Measurements from ENCODE around the gene NFS1. TPM values are rescaled to one million over a fixed set of nuclear protein-coding genes. Genes with fewer than 3 reads are reported as not detected.
A peak's percentile ranks its signal among the peaks of the same experiment; 100 is the strongest.

NFS1 gene
- total RNA-seq, 4 donors from 2014 or later = 16.8 to 40.0 (median 31.4) TPM

DNA sequence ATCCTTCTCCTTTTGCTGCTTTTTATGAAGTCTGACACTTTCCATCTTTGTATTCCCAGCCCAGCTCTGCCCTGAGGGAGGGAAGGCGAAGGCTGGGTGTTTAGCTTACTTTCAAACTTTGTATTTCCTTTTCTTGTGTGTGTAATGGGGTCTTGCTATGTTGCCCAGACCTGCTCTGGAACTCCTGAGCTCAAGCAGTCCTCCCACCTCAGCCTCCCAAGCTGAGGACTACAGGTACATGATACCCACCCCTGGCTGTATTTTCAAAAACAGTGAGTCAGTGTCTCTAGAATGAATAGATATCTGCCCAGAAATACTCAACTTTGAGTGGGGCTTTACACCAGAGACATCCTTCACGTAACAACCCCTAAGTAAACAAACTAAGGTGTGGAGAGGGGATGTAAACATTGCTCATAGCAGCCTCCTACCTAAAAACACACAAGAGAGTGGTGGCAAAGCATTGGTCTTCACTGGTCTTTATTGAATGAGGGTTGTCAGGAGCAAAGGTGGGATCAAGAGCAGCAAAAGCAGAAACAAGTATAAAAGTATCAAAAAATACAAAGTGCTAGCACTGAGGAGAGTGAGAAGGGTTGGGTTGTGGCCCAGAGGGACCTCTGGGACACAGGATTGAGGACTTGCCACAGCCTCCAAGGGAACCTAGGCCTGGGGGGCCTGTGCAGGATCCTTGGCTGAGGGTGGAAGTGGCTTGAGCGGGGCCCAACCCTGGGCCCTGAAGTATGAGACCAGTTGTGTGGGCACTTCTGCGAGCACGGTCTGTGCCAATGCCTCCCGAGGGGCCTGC, 73.4 kb downstream of the NFS1 start:
- H3K4me1 ChIP-seq = no peaks in the 10 kb centered on the region
- H3K4me3 ChIP-seq = no peak overlapping the region
- no peaks in the 10 kb centered on the region for H3K27me3 ChIP-seq
- no peak overlapping the region for H3K27ac ChIP-seq
- H3K36me3 ChIP-seq = peaks cover 0 to 78% of the 10 kb centered on the region in 2 donors
- H3K9me3 ChIP-seq = no peaks in the 10 kb centered on the region
- WGBS, 2 donors (ENCODE audit: low coverage in 1 of 2) = 92 to 100% methylated on average over 1 to 4 of the region's 6 CpGs
- ATAC-seq = no peak
- TF ChIP-seq POLR2AphosphoS5 (IDR thresholded peaks at IDR 0.05) (no peak), POLR2A (IDR thresholded peaks at IDR 0.05) (no peak), EP300 (IDR thresholded peaks at IDR 0.05) (no peak)
- TF ChIP-seq, protein P1, sequence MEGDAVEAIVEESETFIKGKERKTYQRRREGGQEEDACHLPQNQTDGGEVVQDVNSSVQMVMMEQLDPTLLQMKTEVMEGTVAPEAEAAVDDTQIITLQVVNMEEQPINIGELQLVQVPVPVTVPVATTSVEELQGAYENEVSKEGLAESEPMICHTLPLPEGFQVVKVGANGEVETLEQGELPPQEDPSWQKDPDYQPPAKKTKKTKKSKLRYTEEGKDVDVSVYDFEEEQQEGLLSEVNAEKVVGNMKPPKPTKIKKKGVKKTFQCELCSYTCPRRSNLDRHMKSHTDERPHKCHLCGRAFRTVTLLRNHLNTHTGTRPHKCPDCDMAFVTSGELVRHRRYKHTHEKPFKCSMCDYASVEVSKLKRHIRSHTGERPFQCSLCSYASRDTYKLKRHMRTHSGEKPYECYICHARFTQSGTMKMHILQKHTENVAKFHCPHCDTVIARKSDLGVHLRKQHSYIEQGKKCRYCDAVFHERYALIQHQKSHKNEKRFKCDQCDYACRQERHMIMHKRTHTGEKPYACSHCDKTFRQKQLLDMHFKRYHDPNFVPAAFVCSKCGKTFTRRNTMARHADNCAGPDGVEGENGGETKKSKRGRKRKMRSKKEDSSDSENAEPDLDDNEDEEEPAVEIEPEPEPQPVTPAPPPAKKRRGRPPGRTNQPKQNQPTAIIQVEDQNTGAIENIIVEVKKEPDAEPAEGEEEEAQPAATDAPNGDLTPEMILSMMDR (IDR thresholded peaks at IDR 0.05) = no peak

DNA sequence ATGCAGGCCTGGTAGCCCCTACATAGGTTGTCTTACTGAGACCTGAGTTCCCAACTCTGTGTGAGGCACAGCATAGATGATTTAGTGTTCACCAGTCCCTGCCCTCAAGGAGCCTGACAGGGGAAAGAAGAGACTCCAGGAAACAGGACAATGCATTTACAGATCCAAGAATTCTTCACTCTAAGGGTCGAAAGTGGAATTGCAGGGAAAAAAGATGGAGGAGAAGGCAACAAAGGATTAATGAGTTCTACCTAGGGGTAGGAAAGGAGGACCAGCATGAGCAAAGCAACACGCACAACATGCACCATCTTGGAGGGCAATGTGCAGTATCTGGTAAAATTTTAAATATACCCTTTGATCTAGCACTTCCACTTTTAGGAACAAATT, 77.6 kb downstream of the NFS1 start:
- H3K4me1 ChIP-seq = peaks cover 0 to 35% (median 22%) of the 10 kb centered on the region in 3 donors
- peaks cover 0 to 37% of the 10 kb centered on the region in 2 donors for H3K36me3 ChIP-seq
- WGBS, 2 donors (ENCODE audit: low coverage in 1 of 2) = 74 to 96% methylated on average over 2 of the region's 2 CpGs
- H3K4me3 ChIP-seq = no peak overlapping the region
- no peak overlapping the region for H3K27ac ChIP-seq
- H3K27me3 ChIP-seq = no peaks in the 10 kb centered on the region
- H3K9me3 ChIP-seq = no peaks in the 10 kb centered on the region
- TF ChIP-seq, protein P1 (IDR thresholded peaks at IDR 0.05) = no peak
- TF ChIP-seq POLR2A (IDR thresholded peaks at IDR 0.05) = no peak
- no peak for TF ChIP-seq POLR2AphosphoS5 (IDR thresholded peaks at IDR 0.05)
- TF ChIP-seq EP300 (IDR thresholded peaks at IDR 0.05) = no peak
- no peak for ATAC-seq

DNA sequence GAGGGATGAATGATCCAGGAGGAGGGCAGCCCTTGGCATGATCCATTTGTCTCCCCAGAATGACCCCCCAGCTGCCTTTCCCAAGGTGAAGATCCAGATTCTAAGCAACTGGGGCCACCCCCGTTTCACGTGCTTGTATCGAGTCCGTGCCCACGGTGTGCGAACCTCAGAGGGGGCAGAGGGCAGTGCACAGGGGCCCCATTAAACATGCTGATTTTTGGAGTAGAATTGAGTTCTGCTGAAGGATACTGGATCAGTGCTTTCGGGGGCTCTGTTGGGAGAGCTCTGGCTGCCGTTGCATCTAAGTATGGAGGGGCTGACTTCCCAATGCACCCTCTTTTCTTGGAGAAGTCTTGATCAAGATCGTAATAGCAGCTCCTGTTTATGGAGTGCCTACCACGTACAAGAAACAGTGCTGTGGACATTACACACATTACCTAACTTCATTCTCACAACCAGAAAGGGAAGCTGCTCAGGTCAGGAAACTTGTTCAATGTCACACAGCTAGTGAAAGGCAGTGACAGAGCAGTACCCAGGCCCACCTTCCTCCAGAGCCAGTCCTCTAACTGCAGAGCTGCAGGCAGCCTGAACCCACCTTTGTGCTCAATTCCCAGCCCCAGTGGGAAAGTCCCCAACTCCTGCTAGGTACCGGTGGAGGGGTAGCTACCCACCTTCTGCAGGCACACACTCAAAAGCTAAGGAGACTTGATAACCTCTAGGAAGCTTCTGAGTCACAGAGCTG, 78.2 kb downstream of the NFS1 start:
- Histone ChIP-seq H3K36me3 (peaks cover 0 to 31% of the 10 kb centered on the region in 2 donors), H3K27ac (no peak overlapping the region), H3K27me3 (no peaks in the 10 kb centered on the region), H3K4me3 (no peak overlapping the region), H3K9me3 (no peaks in the 10 kb centered on the region), H3K4me1 (peaks cover 0 to 38% (median 22%) of the 10 kb centered on the region in 3 donors)
- 82 to 100% methylated on average over 1 to 4 of the region's 11 CpGs for WGBS, 2 donors (ENCODE audit: low coverage in 1 of 2)
- ATAC-seq = no peak
- no peak for TF ChIP-seq EP300 (IDR thresholded peaks at IDR 0.05)
- no peak for TF ChIP-seq POLR2AphosphoS5 (IDR thresholded peaks at IDR 0.05)
- TF ChIP-seq, protein P1 (IDR thresholded peaks at IDR 0.05) = no peak
- TF ChIP-seq POLR2A (IDR thresholded peaks at IDR 0.05) = no peak

DNA sequence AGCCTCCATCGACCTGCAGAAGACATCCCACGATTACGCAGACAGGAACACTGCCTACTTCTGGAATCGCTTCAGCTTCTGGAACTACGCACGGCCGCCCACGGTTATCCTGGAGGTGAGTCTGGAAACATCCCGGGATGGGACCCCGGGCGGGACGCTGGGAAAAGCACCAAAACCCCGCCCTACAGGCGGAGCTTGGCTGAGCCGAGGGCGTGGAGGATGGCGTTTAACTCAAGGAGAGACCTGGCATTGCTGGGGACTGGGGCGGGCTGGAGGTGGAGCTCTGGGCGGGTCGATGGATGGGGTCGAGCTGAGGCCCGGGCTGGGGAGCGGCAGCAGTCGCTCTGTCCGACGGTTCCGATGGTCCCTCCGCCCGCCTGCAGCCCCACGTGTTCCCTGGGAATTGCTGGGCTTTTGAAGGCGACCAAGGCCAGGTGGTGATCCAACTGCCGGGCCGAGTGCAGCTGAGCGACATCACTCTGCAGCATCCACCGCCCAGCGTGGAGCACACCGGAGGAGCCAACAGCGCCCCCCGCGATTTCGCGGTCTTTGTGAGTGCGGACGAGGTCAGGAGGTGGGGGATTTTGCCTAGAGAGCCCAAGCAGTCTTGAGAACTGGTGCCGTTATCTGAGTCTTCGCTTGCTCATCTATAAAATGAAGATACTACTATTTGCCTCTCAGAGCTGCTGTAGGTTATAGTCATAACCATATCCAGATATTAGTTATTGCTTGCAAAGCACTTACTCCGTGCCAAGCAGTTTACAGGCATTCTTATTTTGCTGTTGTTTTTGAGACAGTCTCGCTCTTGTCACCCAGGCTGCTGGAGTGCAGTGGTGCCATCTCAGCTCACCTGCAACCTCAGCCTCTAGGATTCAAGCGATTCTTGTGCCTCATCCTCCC, 79.7 kb downstream of the NFS1 start:
- Histone ChIP-seq H3K9me3 (no peaks in the 10 kb centered on the region), H3K27ac (peak overlapping the region in 3 of 4 donors; percentile 54 to 97 (median 60)), H3K4me3 (peak overlapping the region; percentile 32 to 70), H3K4me1 (peaks cover 0 to 45% (median 22%) of the 10 kb centered on the region in 3 donors), H3K36me3 (peaks cover 0 to 16% of the 10 kb centered on the region in 2 donors), H3K27me3 (no peaks in the 10 kb centered on the region)
- ATAC-seq = peak; percentile 30
- TF ChIP-seq POLR2AphosphoS5 (IDR thresholded peaks at IDR 0.05) (peak; percentile 21), POLR2A (IDR thresholded peaks at IDR 0.05) (no peak), EP300 (IDR thresholded peaks at IDR 0.05) (no peak)
- TF ChIP-seq, protein P1 (IDR thresholded peaks at IDR 0.05) = peak in 1 of 4 experiments; percentile 40
- 3 to 62% methylated on average over 4 to 6 of the region's 49 CpGs for WGBS, 2 donors (ENCODE audit: low coverage in 1 of 2)
